Lower leg skin (tissue), 3 donors: Measurements from ENCODE around the gene LIPF.

Experiments
- CTCF ChIP-seq, 3 donors: fragments of 450-650 bp; IDR thresholded peaks; one replicate each; pipeline ENCODE4 v1.5.1; 2016; ENCODE audit warnings: antibody characterized with exemption in 3 of 3, mild to moderate bottlenecking in 3 of 3, moderate library complexity in 2 of 3
- POLR2A ChIP-seq, 2 donors: fragments of 450-650 bp; IDR thresholded peaks; one replicate each; pipeline ENCODE4 v1.6.1; 2016 to 2017; ENCODE audit warnings: antibody characterized with exemption in 2 of 2, mild to moderate bottlenecking in 1 of 2, moderate library complexity in 1 of 2

GRCh38 chr10:88687853-88688467 lies 23.7 kb downstream of the LIPF start:
- TF ChIP-seq CTCF (IDR thresholded peaks at IDR 0.05) (no peak), POLR2A (IDR thresholded peaks at IDR 0.05) (no peak)
